ENCODE results near the gene PYY.
A peak's percentile ranks its signal among the peaks of the same experiment; 100 is the strongest.
"Not testable (repeated sequence)": the region's sequence is repeated elsewhere in the genome, so short reads cannot be mapped to it uniquely, and the experiment has no call there.

PYY gene

GRCh38 chr17:43945074-43945829, 8.5 kb downstream of the PYY start:
- no peak for DNase-seq

- no peak for DNase-seq
Measured at GRCh38 chr17:43942051-43942685, 11.6 kb downstream of the PYY start, which contains the start of gene PPY. PPY (minus strand) TSS chr17:43942476; CDS start chr17:43941654, 822 bp downstream.

- DNase-seq = no peak
Measured at GRCh38 chr17:43940630-43941029, 13.1 kb downstream of the PYY start.

DNA sequence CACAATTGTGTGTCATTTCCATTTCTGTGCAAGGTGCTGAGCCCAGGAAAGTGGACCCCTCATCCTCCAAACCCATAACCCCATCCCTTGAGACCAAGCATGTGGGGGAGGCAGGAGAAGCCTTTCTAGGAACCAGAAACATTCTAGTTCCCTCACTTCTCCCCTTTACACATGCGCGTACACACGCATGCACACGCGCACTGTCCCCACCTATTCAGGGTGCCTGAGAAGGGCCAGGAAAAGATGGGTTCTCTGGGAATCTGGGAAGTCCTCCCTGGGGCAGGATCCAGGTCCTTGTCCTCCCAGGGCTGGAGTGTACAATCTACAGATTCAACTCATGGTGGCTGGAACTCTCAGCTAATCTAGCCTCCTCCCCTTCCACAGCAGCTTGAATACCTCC, 13.9 kb downstream of the PYY start:
- no peak for DNase-seq

DNA sequence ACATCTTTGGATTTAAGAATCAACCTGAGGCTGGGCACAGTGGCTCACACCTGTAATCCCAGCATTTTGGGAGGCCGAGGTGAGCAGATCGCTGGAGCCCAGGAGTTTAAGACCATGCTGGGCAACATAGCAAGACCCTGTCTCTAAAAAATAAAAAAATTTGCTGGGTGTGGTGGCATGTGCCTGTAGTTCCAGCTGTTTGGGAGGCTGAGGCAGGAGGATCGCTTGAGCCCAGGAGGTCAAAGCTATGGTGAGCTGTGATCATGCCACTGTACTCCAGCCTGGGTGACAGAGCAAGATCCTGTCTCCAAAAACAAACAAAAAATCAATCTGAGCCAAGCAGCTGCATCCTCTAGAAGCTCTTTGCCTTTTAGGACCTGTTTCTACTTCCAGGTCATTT, 14.3 kb downstream of the PYY start:
- DNase-seq = not testable (repeated sequence)

GRCh38 chr17:43938838-43939182, 14.9 kb downstream of the PYY start:
- no peak for DNase-seq

GRCh38 chr17:43936434-43936833, 17.3 kb downstream of the PYY start:
- DNase-seq = no peak

DNA sequence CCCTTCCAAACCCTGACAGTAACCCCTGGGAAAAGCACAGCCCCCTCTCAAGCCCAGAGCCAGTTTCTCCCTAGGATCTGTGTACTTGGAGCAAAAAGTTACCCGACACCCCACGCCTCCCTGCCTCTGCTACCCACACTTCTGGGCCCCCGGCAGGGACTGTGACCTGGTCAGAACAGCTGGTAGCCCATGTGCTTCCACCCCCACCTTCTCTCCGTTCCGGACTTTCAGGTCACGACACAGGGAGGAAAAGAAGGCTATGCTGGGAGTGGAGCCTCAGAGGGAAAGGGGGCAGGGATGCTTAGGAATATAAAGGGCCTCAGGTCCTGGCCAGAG, 17.8 kb downstream of the PYY start:
- no peak for DNase-seq

GRCh38 chr17:43935204-43935925, 18.4 kb downstream of the PYY start:
- DNase-seq = no peak

- DNase-seq = no peak
Measured at GRCh38 chr17:43932923-43933322, 20.8 kb downstream of the PYY start.

GRCh38 chr17:43932357-43932756, 21.4 kb downstream of the PYY start:
- no peak for DNase-seq

- no peak for DNase-seq
Measured at GRCh38 chr17:43931062-43931571, 22.6 kb downstream of the PYY start.

DNA sequence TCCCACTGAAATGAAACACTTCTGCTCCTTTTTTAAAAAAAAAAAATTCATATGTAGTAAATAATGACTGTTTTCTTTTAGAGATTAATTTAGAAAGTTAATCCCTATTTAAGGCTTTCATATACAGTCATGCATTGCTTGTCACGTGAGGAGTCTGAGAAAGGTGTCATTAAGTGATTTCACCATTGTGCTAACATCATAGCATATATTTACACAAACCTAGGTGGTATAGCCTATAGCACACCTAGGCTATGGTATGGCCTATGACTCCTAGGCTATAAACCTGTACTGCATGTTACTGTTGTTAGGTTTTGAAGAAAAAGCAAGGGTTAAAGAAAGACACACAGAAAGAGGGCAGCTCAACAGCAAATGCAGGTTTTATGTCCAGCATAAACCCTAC, 25.1 kb downstream of the PYY start:
- DNase-seq = no peak

GRCh38 chr17:43927929-43928328, 25.8 kb downstream of the PYY start:
- not testable (repeated sequence) for DNase-seq

- DNase-seq = peak; percentile 8
Measured at GRCh38 chr17:43927060-43927864, 26.5 kb downstream of the PYY start.

- DNase-seq = no peak
Measured at GRCh38 chr17:43924558-43924957, 29.2 kb downstream of the PYY start.

- DNase-seq = no peak
Measured at GRCh38 chr17:43920500-43921095, 33.1 kb downstream of the PYY start.

- DNase-seq = no peak
Measured at GRCh38 chr17:43918026-43918389, 35.7 kb downstream of the PYY start.

DNA sequence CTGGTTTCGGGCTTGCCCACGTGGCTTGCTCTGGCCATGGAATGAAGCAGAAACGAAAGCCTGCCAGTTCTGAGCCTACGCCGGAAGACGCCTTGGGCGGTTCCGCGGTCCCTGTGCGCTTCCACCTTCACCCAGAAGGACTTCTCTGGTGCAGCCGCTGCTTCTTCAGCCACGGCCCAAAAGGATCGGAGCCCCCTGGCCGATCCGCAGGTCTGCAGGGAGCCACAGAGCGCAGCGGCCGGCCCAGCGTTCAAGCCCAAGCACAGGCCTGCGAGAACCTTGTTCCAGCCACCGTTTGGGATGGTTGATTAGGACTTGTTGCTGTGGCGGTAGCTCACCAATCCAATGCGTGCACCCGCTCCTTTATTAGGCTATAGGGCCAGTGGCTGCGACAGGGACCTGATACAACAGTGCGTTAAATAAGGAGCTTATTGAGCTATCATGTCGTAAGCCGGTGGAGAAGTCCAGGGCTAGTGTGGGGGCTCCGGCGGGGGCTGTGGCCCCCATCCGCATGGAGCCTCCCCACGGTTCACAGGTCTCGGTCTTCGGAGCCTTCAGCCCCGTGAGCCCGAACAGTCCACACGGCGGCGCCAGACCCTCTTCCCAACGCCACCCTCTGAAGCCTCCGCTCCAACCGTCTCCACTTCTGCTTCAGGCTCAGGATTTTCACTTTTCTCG, 36.3 kb downstream of the PYY start:
- DNase-seq = peak; percentile 55

- DNase-seq = no peak
Measured at GRCh38 chr17:43917016-43917347, 36.8 kb downstream of the PYY start.

- no peak for DNase-seq
Measured at GRCh38 chr17:43916385-43916784, 37.4 kb downstream of the PYY start.

GRCh38 chr17:43915559-43915958, 38.2 kb downstream of the PYY start:
- DNase-seq = no peak

Data from activated naive CD4-positive, alpha-beta T cell treated with Interleukin-2 at 50 U/mL for 16 hours (primary cell).